Measurements from ENCODE around the gene AGPS. TPM values are rescaled to one million over a fixed set of nuclear protein-coding genes. Genes with fewer than 3 reads are reported as not detected.
"Not testable (repeated sequence)": the region's sequence is repeated elsewhere in the genome, so short reads cannot be mapped to it uniquely, and the experiment has no call there.

AGPS gene
- total RNA-seq, 2 experiments from 2014 or later = 55.7 to 58.9 TPM

DNA sequence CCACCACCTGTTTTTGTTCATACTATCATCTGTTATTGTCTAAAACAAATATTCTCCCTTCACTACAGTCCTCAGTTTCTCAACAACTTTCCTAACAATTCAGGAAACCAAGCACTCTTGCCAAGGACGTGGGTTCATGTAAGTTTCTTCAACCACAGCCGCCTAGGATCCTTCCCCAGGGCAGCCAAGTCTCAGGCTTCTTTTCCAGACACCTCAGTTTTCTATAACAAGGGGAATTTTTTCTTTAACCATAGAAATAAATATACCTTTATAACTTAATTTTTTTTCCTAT, 39.4 kb upstream of the AGPS start:
- peaks cover 3% of the 10 kb centered on the region for H3K4me1 Mint-ChIP-seq (ENCODE audit: low read depth)
- H3K27ac Mint-ChIP-seq = no peak overlapping the region
- H3K4me3 Mint-ChIP-seq = no peak overlapping the region
- no peaks in the 10 kb centered on the region for H3K9me3 Mint-ChIP-seq
- intact Hi-C loops (cut with micrococcal nuclease) = loop anchor here (5.0 kb wide), 1 partner anchor 369 kb away; no protein-coding TSS in a partner anchor
- CTCF ChIA-PET = interaction anchor here (1.1 kb wide), 1 partner anchor 18 kb away, joined by 4 read pairs; no protein-coding TSS in a partner anchor
- no peak for ATAC-seq
- no peaks in the 10 kb centered on the region for H3K27me3 Mint-ChIP-seq
- POLR2A ChIA-PET = interaction anchor here (0.6 kb wide), 1 partner anchor 39 kb away, joined by 3 read pairs; no protein-coding TSS in a partner anchor
- TF ChIP-seq, protein P1, sequence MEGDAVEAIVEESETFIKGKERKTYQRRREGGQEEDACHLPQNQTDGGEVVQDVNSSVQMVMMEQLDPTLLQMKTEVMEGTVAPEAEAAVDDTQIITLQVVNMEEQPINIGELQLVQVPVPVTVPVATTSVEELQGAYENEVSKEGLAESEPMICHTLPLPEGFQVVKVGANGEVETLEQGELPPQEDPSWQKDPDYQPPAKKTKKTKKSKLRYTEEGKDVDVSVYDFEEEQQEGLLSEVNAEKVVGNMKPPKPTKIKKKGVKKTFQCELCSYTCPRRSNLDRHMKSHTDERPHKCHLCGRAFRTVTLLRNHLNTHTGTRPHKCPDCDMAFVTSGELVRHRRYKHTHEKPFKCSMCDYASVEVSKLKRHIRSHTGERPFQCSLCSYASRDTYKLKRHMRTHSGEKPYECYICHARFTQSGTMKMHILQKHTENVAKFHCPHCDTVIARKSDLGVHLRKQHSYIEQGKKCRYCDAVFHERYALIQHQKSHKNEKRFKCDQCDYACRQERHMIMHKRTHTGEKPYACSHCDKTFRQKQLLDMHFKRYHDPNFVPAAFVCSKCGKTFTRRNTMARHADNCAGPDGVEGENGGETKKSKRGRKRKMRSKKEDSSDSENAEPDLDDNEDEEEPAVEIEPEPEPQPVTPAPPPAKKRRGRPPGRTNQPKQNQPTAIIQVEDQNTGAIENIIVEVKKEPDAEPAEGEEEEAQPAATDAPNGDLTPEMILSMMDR (IDR thresholded peaks at IDR 0.05) = no peak
- H3K36me3 Mint-ChIP-seq (ENCODE audit: low read depth) = no peaks in the 10 kb centered on the region
- DNase-seq = no peak

DNA sequence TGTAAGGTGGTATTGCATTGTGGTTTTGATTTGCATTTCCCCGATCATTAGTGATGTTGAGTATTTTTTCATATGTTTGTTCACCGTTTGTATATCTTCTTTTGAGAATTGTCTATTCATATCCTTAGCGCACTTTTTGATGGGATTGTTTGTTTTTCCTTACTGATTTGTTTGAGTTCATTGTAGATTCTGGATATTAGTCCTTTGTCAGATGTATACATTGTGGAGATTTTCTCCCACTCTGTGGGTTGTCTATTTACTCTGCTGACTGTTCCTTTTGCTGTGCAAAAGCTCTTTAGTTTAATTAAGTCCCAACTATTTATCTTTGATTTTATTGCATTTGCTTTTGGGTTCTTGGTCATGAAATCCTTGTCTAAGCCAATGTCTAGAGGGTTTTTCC, 38.0 kb upstream of the AGPS start:
- H3K27me3 Mint-ChIP-seq; ATAC-seq; POLR2A ChIA-PET; H3K36me3 Mint-ChIP-seq (ENCODE audit: low read depth); H3K4me1 Mint-ChIP-seq (ENCODE audit: low read depth); CTCF ChIA-PET; H3K27ac Mint-ChIP-seq; DNase-seq; H3K4me3 Mint-ChIP-seq; H3K9me3 Mint-ChIP-seq: not testable (repeated sequence)
- intact Hi-C loops (cut with micrococcal nuclease) = loop anchor here (5.0 kb wide), 1 partner anchor 368 kb away; no protein-coding TSS in a partner anchor

DNA sequence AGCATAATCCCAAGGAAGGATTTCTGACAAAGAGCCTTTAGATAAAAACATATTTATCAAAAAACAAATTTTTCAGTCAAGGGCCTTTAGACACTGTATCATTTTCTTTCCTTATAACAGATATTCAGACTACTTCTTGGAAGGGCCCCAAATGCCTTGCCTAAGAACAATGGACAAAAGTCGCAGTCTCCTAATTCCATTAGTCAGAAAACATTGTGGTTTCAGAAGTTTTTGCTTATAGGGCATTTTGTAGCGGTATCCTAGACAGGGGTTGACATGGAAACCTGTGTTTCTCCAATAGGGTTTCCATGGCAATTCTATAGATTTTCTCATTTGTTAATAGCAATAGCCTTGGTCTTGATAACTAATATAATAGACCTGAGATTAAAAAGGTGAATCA, 36.7 kb upstream of the AGPS start:
- H3K9me3 Mint-ChIP-seq = no peaks in the 10 kb centered on the region
- H3K36me3 Mint-ChIP-seq (ENCODE audit: low read depth) = no peaks in the 10 kb centered on the region
- CTCF ChIA-PET = no interaction called here
- no peak overlapping the region for H3K4me3 Mint-ChIP-seq
- no peak for ATAC-seq
- no peak for DNase-seq
- TF ChIP-seq, protein P1 (IDR thresholded peaks at IDR 0.05) = no peak
- POLR2A ChIA-PET = interaction anchor here (0.7 kb wide), 1 partner anchor 527 kb away, joined by 3 read pairs; no protein-coding TSS in a partner anchor
- no peak overlapping the region for H3K27ac Mint-ChIP-seq
- H3K27me3 Mint-ChIP-seq = no peaks in the 10 kb centered on the region
- peaks cover 3% of the 10 kb centered on the region for H3K4me1 Mint-ChIP-seq (ENCODE audit: low read depth)
- intact Hi-C loops (cut with micrococcal nuclease) = no loop called here

DNA sequence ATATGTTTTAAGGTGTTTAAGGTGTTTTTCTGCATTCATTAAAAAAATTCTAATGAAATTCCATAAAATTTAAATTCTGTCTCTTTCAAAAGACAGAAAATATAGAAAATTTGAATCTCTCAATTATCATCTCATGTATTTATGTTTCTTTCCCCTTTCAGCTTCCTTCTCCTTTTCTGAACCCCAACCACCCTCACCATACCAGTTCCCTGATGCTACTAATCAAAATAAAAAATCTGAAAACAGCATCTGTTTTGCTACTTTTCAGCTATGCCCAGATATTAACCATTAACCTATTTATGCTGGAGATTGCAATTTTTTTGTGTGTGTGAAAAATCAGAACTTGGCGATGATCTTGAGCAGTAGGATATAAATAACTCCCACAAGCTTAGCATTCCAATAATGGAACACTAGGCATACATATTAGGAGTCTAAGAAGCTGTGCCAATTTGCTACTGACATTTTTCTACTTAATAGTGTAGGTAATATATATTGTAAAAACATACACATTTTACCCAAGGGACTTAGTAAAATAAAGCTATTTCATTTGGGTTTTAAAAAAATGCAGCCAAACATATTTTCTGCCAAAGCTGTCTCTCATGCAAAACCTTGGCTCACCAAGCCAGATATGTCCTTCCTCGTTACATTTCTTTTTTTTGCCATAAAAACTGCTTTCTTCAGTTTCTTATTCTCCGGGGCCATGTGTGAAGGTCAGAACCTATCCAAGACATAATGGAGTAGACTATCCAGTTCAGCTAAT, 32.6 kb upstream of the AGPS start:
- DNase-seq (no peak), ATAC-seq (no peak)
- POLR2A ChIA-PET = no interaction called here
- Mint-ChIP-seq H3K27ac (no peak overlapping the region), H3K4me3 (no peak overlapping the region), H3K36me3 (ENCODE audit: low read depth) (no peaks in the 10 kb centered on the region), H3K9me3 (no peaks in the 10 kb centered on the region), H3K4me1 (ENCODE audit: low read depth) (no peaks in the 10 kb centered on the region), H3K27me3 (no peaks in the 10 kb centered on the region)
- CTCF ChIA-PET = interaction anchor here (0.6 to 1.5 kb wide), 5 partner anchors 11 to 403 kb away, joined by 3 to 4 read pairs (median 3); no protein-coding TSS in a partner anchor
- TF ChIP-seq, protein P1 (IDR thresholded peaks at IDR 0.05) = no peak
- intact Hi-C loops (cut with micrococcal nuclease) = no loop called here

DNA sequence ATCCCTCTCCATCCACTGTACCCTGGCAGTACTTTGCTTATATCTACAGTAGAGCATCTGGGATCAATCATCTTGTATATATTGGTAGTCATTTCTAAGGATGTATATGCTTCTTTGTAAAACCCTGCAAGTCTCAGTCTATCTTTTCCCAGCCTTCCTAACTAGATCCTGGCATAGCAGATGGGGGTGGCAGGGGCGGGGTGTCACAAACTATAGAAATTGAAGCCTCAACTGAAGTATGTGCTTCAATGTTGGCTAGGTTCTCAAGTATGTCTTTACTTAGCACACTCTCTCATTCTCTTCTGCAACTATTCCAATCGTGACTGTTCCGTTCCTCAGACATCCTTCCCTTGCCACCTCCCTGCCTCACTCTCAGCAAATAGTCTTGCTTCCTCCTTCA, 30.1 kb upstream of the AGPS start:
- TF ChIP-seq, protein P1 (IDR thresholded peaks at IDR 0.05) = no peak
- ATAC-seq (no peak), DNase-seq (no peak)
- Mint-ChIP-seq H3K27ac (no peak overlapping the region), H3K4me1 (ENCODE audit: low read depth) (no peaks in the 10 kb centered on the region), H3K27me3 (no peaks in the 10 kb centered on the region), H3K9me3 (no peaks in the 10 kb centered on the region), H3K4me3 (no peak overlapping the region), H3K36me3 (ENCODE audit: low read depth) (no peaks in the 10 kb centered on the region)
- POLR2A ChIA-PET = no interaction called here
- CTCF ChIA-PET = no interaction called here
- intact Hi-C loops (cut with micrococcal nuclease) = no loop called here
